SW480 (cell line): ENCODE data around the gene CCDC201.
"Not testable (repeated sequence)": the region's sequence is repeated elsewhere in the genome, so short reads cannot be mapped to it uniquely, and the experiment has no call there.

Experiments used
- DNase-seq: peaks from one replicate; pipeline ENCODE4 v3.0.0-alpha.2; 2016; ENCODE audit warnings: low spot score

The CCDC201 gene

GRCh38 chr7:45817016-45817415, 55.9 kb downstream of the CCDC201 start:
- not testable (repeated sequence) for DNase-seq

GRCh38 chr7:45814216-45815118, 58.4 kb downstream of the CCDC201 start:
- not testable (repeated sequence) for DNase-seq

- DNase-seq, result not testable (repeated sequence)
Measured at GRCh38 chr7:45813771-45814170, 59.1 kb downstream of the CCDC201 start.

DNA sequence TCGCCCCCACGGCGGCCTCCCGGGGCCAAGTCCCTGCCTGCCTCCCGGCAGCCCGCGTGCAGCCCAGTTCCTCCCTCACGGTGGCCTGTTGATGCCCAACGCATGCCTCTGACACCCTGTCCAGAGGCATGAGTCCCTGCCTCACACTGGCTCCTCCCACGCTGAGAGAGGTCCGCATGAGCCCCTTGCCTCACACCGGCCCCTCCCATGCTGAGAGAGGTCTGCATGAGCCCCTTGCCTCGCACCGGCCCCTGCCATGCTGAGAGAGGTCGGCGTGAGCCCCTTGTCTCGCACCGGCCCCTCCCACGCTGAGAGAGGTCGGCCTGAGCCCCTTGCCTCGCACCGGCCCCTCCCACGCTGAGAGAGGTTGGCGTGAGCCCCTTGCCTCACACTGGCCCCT, 59.9 kb downstream of the CCDC201 start:
- no peak for DNase-seq

GRCh38 chr7:45811652-45812234, 61.1 kb downstream of the CCDC201 start:
- DNase-seq, result not testable (repeated sequence)

DNA sequence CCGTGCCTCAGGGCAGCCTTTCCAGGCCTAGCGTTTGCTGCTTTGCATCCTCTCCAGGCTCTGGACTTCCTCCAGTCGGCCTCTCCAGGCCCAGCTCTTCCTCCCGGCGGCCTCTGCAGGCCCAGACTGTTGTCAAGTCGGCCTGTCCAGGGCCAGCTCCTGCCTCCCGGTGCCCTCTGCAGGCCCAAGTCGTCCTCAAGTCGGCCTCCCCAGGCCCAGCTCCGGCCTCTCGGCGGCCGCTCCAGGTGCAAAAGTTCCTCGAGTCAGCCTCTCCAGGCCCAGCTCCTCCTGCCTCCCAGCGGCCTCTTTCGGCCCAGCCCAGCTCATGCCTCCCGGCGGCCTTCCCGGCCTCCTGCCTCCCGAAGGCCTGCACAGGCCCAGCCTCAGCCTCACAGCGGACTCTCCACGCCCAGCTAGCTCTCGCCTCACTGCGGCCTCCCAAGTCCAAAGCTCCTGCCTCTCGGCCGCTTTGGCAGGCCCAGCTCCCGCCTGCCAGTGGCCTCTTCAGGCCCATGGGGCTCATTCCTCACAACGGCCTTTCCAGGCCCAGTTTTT, 62.4 kb downstream of the CCDC201 start:
- not testable (repeated sequence) for DNase-seq
